ENCODE measurements around the gene TSPO. TPM values are rescaled to one million over a fixed set of nuclear protein-coding genes. Genes with fewer than 3 reads are reported as not detected.

TSPO gene
- polyA plus RNA-seq, 1 of the 3 experiments (the other 2 are of a cell fraction), result 156 TPM

GRCh38 chr22:43205261-43205691, 53.9 kb downstream of the TSPO start:
- no peaks in the 10 kb centered on the region for H3F3A ChIP-seq (replicated peaks; ENCODE audit: insufficient read depth)
- H3K4me2 ChIP-seq, result no peak overlapping the region
- TF ChIP-seq CTCF (IDR thresholded peaks at IDR 0.05), result no peak
- TF ChIP-seq MXI1 (IDR thresholded peaks at IDR 0.05; ENCODE audit: low read depth, low read length), result no peak
- TF ChIP-seq GABPA (IDR thresholded peaks at IDR 0.05; ENCODE audit: low read depth), result no peak
- TF ChIP-seq NRF1 (IDR thresholded peaks at IDR 0.05; ENCODE audit: low read depth, low read length), result no peak
- TF ChIP-seq JUND (IDR thresholded peaks at IDR 0.05), result no peak
- TF ChIP-seq EZH2phosphoT487 (IDR thresholded peaks at IDR 0.05; ENCODE audit: borderline replicate concordance, low read depth), result no peak
- no peak for TF ChIP-seq CHD2 (IDR thresholded peaks at IDR 0.05; ENCODE audit: low read length, partially characterized antibody)
- no peak for TF ChIP-seq MAX (IDR thresholded peaks at IDR 0.05; ENCODE audit: low read depth)
- TF ChIP-seq FOXJ3 (CRISPR knock-in tag; IDR thresholded peaks at IDR 0.05), result no peak
- no peak for TF ChIP-seq TEAD4 (IDR thresholded peaks at IDR 0.05; ENCODE audit: borderline replicate concordance, insufficient read depth)
- no peak for TF ChIP-seq GATA2 (CRISPR knock-in tag; IDR thresholded peaks at IDR 0.05)
- no peak for TF ChIP-seq SIN3A (IDR thresholded peaks at IDR 0.05; ENCODE audit: borderline replicate concordance, low read depth, low read length)
- no peak for TF ChIP-seq RXRA (IDR thresholded peaks at IDR 0.05; ENCODE audit: borderline replicate concordance, low read depth)
- TF ChIP-seq ELF1 (IDR thresholded peaks at IDR 0.05), result no peak
- no peak for TF ChIP-seq RAD21 (IDR thresholded peaks at IDR 0.05; ENCODE audit: low read length)
- H3K4me1 ChIP-seq (ENCODE audit: control insufficient read depth in 1 of 2, insufficient read depth in 2 of 2, low read depth in 1 of 2, low read length in 1 of 2), result no peaks in the 10 kb centered on the region
- H3K79me2 ChIP-seq (ENCODE audit: insufficient read depth), result no peaks in the 10 kb centered on the region
- no peaks in the 10 kb centered on the region for H3K36me3 ChIP-seq (replicated peaks in 1 of 2; ENCODE audit: control insufficient read depth in 1 of 2, insufficient read depth in 2 of 2, low read length in 1 of 2)
- WGBS (ENCODE audit: low lambda C conversion rate), result no CpG with 5 or more reads among the region's 9 CpGs
- no peak overlapping the region for H3K27ac ChIP-seq (ENCODE audit: low read depth in 2 of 2, low read length in 1 of 2)
- H3K4me3 ChIP-seq (ENCODE audit: low read depth in 2 of 2, low read length in 1 of 2), result no peak overlapping the region
- ChIA-PET POLR2A (no interaction called here), CTCF (no interaction called here)
- DNase-seq, result no peak
- H2AFZ ChIP-seq (ENCODE audit: low read depth), result no peak overlapping the region
- H3K9me3 ChIP-seq, result no peaks in the 10 kb centered on the region
- no peaks in the 10 kb centered on the region for H4K20me1 ChIP-seq (ENCODE audit: insufficient read depth)
- H3K9ac ChIP-seq, result no peak overlapping the region
- H3K27me3 ChIP-seq (ENCODE audit: insufficient read depth), result no peaks in the 10 kb centered on the region
- H3K9me2 ChIP-seq, result no peaks in the 10 kb centered on the region

- POLR2A ChIA-PET, result no interaction called here
These were observed 54.6 kb downstream of the TSPO start for GRCh38 chr22:43205748-43206508.

More at GRCh38 chr22:43205748-43206508, 54.6 kb downstream of the TSPO start:
- WGBS (ENCODE audit: low lambda C conversion rate), result 84% methylated on average over 5 of the region's 5 CpGs
- no peaks in the 10 kb centered on the region for H3K27me3 ChIP-seq (ENCODE audit: insufficient read depth)
- no peaks in the 10 kb centered on the region for H4K20me1 ChIP-seq (ENCODE audit: insufficient read depth)
- CTCF ChIA-PET, result no interaction called here
- no peak overlapping the region for H3K27ac ChIP-seq (ENCODE audit: low read depth in 2 of 2, low read length in 1 of 2)
- no peaks in the 10 kb centered on the region for H3K79me2 ChIP-seq (ENCODE audit: insufficient read depth)
- no peak overlapping the region for H3K4me2 ChIP-seq
- DNase-seq, result no peak
- H3K9me2 ChIP-seq, result no peaks in the 10 kb centered on the region
- H3K9me3 ChIP-seq, result no peaks in the 10 kb centered on the region
- no peaks in the 10 kb centered on the region for H3K36me3 ChIP-seq (replicated peaks in 1 of 2; ENCODE audit: control insufficient read depth in 1 of 2, insufficient read depth in 2 of 2, low read length in 1 of 2)
- no peak overlapping the region for H3K9ac ChIP-seq
- H3K4me3 ChIP-seq (ENCODE audit: low read depth in 2 of 2, low read length in 1 of 2), result no peak overlapping the region
- TF ChIP-seq GABPA (IDR thresholded peaks at IDR 0.05; ENCODE audit: low read depth) (no peak), CHD2 (IDR thresholded peaks at IDR 0.05; ENCODE audit: low read length, partially characterized antibody) (no peak), ELF1 (IDR thresholded peaks at IDR 0.05) (no peak), FOXJ3 (CRISPR knock-in tag; IDR thresholded peaks at IDR 0.05) (no peak), RFX5 (IDR thresholded peaks at IDR 0.05; ENCODE audit: low read length) (no peak), FOXM1 (IDR thresholded peaks at IDR 0.05; ENCODE audit: low read depth) (no peak), SIN3A (IDR thresholded peaks at IDR 0.05; ENCODE audit: borderline replicate concordance, low read depth, low read length) (no peak), REST (IDR thresholded peaks at IDR 0.05; ENCODE audit: low read depth, low read length) (no peak), JUND (IDR thresholded peaks at IDR 0.05) (no peak), NRF1 (IDR thresholded peaks at IDR 0.05; ENCODE audit: low read depth, low read length) (no peak)
- H3F3A ChIP-seq (replicated peaks; ENCODE audit: insufficient read depth), result no peaks in the 10 kb centered on the region
- H3K4me1 ChIP-seq (ENCODE audit: control insufficient read depth in 1 of 2, insufficient read depth in 2 of 2, low read depth in 1 of 2, low read length in 1 of 2), result no peaks in the 10 kb centered on the region
- no peak overlapping the region for H2AFZ ChIP-seq (ENCODE audit: low read depth)

Data from SK-N-SH (cell line).